ENCODE results near the gene AFG3L2. TPM values are rescaled to one million over a fixed set of nuclear protein-coding genes. Genes with fewer than 3 reads are reported as not detected.
"Not testable (repeated sequence)": the region's sequence is repeated elsewhere in the genome, so short reads cannot be mapped to it uniquely, and the experiment has no call there.

The AFG3L2 gene
- total RNA-seq, 1 donor = 52.1 TPM

DNA sequence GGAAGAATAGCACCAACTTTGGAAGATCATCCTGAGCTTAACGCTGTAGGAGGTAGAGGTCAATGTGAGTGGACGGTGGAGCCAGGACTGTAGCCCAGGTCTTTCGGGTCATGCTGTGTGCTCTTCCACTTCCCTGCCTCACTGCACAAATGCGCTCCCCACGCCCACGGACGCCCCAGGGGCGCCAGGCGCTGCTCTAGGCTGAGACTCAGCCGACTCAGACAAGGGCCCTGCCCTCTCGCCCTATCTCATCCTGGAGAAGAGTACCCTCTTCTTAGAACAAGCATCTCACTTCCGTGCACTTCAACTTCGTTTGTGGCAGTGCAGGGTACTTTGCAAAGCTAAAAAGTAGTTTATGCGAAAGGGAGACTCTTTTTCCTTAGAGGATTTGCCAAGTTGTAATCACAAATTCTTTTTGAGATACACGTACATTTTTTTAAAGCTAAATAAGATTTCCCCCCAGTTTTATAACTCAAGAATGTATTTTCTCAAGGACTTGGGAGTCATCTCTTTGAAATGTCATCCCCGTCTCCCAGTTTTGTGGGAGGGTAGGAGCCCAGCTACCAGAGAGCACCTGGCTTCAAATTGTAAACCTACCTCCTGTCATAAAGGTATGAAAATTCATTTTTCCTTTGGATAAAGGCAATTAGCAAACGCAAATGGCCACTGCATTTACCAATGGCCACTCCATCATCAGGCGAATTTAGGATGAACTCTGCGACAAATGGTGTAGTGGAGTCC is 29.5 kb upstream of the AFG3L2 start:
- Histone ChIP-seq H3K4me3 (ENCODE audit: low read length) (no peak overlapping the region), H3K4me1 (ENCODE audit: insufficient read depth, low read length) (peaks cover 17% of the 10 kb centered on the region), H3K27me3 (ENCODE audit: insufficient read depth, low read length) (peaks cover 23% of the 10 kb centered on the region), H3K9me3 (ENCODE audit: low read depth, low read length) (no peaks in the 10 kb centered on the region)

DNA sequence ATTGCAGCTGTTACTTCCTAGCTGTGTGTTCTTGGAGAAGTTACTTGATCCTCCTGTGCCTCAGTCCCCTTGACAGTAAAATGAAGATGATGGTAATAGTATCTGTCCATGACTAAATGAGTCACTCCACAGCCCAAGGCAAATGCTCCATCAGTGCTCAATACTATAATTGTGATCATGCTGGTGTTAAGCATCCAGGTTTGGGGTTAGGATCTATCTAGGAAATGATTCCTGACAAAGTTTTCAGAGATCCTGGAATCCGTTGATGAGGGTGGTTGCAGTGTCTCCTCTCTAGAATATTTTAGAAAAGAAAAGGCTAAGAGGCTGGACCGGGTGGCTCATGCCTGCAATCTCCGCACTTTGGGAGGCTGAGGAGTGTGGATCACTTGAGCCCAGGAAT is 28.0 kb upstream of the AFG3L2 start:
- H3K27me3 ChIP-seq (ENCODE audit: insufficient read depth, low read length) = peaks cover 23% of the 10 kb centered on the region
- no peak overlapping the region for H3K4me3 ChIP-seq (ENCODE audit: low read length)
- no peaks in the 10 kb centered on the region for H3K9me3 ChIP-seq (ENCODE audit: low read depth, low read length)
- H3K4me1 ChIP-seq (ENCODE audit: insufficient read depth, low read length) = peaks cover 17% of the 10 kb centered on the region

DNA sequence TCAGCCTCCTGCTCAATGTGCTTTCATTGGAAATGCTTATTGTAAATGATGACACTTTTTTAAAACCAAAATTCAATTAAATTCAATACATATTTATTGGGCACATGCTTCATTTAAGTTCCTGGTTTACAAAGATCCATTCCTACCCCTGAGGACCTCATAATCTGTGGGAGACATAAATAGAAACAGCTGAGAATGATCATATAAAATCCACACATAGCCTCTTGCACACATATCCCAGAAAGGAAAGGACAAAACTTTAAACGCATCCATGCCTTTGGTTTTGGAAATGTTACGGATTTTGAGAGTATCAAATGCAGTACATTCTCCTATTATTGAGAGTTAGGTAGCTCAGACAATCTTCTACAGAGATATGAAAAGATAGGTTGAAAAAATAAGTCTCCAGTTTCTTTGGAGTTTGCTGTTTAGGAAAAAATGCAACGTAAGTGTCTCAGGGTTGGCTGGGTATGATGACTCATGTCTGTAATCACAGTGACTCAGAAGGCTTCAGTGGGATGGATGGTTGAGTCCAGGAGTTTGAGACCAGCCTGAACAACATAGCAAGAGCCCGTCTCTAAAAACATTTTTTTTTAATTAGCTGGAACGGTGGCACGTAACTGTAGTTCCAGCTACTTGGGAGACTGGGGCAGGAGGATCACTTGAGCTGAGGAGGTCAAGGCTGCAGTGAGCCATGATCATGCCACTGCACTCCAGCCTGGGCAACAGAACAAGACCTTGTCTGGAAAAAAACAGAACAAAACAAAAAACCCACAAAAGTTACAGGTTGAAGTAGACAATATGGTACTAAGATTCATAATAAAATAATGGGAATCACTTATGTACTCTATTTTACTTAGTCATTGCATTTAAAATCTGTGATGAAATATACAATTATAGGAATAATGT is 26.8 kb upstream of the AFG3L2 start:
- peaks cover 17% of the 10 kb centered on the region for H3K4me1 ChIP-seq (ENCODE audit: insufficient read depth, low read length)
- no peak overlapping the region for H3K4me3 ChIP-seq (ENCODE audit: low read length)

DNA sequence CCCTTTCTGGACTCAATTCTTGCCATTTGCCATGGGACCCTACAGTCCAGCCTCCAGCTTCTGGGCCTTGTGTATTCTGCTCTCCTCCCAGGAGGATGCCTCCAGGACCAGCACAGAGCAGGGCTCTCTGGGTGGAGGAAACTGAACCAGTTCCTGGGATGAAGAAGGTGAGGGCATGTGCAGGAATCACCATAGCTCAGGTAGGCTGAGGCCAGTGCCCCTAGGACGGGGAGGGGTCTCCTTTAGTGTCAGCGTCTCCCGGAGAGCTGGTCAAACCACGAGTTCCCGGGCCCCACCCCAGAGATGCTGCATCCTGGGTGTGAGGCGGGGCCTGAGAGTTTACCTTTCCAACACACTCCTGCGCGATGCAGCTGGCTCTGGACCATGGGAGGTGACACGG is 24.9 kb upstream of the AFG3L2 start:
- Histone ChIP-seq H3K4me1 (ENCODE audit: insufficient read depth, low read length) (peaks cover 5% of the 10 kb centered on the region), H3K27me3 (ENCODE audit: insufficient read depth, low read length) (peaks cover 22% of the 10 kb centered on the region), H3K4me3 (ENCODE audit: low read length) (no peak overlapping the region), H3K9me3 (ENCODE audit: low read depth, low read length) (no peaks in the 10 kb centered on the region)

More for the DNA sequence above, 26.8 kb upstream of the AFG3L2 start:
- no peaks in the 10 kb centered on the region for H3K9me3 ChIP-seq (ENCODE audit: low read depth, low read length)
- peaks cover 23% of the 10 kb centered on the region for H3K27me3 ChIP-seq (ENCODE audit: insufficient read depth, low read length)

DNA sequence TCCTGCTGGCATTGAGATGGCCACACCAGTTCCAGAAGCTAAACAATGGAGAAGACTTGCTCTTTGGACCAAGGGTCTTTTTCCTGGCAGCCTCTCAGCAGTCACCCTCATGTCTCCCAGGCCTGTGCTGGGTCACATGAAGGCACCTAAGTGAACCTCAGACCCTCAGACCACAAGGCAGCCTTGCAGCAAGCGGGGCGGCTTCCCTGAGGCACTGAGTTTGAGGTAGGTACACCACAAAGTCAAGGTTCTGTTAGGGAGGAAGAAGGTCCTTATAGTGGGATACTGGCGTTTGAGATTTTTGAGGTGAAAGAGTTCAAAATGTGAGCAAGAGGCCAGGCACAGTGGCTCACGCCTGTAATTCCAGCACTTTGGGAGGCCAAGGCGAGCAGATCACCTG is 22.2 kb upstream of the AFG3L2 start:
- H3K9me3 ChIP-seq (ENCODE audit: low read depth, low read length) = no peaks in the 10 kb centered on the region
- H3K4me3 ChIP-seq (ENCODE audit: low read length) = no peak overlapping the region
- H3K27me3 ChIP-seq (ENCODE audit: insufficient read depth, low read length) = peaks cover 5% of the 10 kb centered on the region
- no peaks in the 10 kb centered on the region for H3K4me1 ChIP-seq (ENCODE audit: insufficient read depth, low read length)

DNA sequence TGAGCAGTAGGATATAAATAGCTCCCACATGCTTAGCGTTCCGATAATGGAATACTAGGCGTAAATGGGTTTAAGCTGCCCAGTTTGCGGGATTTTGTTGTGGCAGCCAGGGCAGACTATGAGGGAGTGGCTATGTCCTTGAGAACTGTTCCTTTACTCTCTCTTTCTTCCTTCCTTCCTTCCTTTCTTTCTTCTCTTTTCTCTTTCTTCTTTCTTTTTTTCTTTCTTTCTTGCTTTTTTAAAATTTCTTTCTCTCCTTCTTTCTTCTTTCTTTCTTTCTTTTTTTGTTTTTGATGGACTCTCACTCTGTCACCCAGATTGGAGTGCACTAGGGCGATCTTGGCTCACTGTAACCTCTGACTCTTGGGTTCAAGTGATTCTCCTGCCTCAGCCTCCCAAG is 21.6 kb upstream of the AFG3L2 start:
- Histone ChIP-seq H3K4me3 (ENCODE audit: low read length) (no peak overlapping the region), H3K27me3 (ENCODE audit: insufficient read depth, low read length) (peaks cover 4% of the 10 kb centered on the region), H3K4me1 (ENCODE audit: insufficient read depth, low read length) (no peaks in the 10 kb centered on the region), H3K9me3 (ENCODE audit: low read depth, low read length) (no peaks in the 10 kb centered on the region)

DNA sequence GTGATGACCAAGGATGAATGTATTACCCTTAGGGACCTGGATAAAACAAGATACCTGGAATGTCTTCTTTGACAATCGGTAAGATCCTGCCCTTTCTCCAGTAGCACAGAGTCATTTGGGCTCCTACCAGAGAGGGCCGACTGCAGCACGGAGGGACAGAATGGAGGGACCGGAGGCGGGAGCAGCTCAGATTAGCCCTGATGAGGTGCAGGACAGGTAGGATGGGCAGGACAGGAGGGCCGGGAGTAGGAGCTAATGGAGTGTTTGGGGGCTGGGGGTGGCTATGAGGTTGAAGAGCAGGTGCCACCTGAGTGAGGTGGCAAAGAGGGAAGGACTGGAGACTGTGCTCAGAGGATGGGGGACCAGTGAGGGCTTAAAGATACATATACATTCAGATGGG is 20.8 kb upstream of the AFG3L2 start:
- no peaks in the 10 kb centered on the region for H3K4me1 ChIP-seq (ENCODE audit: insufficient read depth, low read length)
- no peak overlapping the region for H3K4me3 ChIP-seq (ENCODE audit: low read length)
- no peaks in the 10 kb centered on the region for H3K27me3 ChIP-seq (ENCODE audit: insufficient read depth, low read length)
- H3K9me3 ChIP-seq (ENCODE audit: low read depth, low read length) = no peaks in the 10 kb centered on the region

DNA sequence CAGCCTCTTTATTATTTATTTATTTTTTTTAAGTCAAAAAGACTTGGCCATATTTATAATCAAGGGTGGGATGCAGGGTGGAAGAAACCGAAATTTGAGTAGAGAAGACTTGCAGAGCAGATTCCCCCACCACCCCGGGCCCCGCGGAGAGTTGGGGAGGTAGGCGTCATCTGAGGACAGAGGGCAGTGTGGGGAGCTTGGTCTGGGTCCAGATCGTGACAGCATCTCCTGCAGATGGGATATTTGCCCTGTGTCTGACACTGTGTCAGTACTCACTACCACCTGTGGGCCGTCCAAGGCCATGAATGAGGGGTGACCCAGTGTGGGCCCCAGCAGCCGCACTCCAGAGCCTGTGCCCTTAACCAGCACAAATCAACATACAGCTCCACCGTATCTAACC is 20.2 kb upstream of the AFG3L2 start:
- no peaks in the 10 kb centered on the region for H3K9me3 ChIP-seq (ENCODE audit: low read depth, low read length)
- H3K27me3 ChIP-seq (ENCODE audit: insufficient read depth, low read length) = no peaks in the 10 kb centered on the region
- no peaks in the 10 kb centered on the region for H3K4me1 ChIP-seq (ENCODE audit: insufficient read depth, low read length)
- H3K4me3 ChIP-seq (ENCODE audit: low read length) = no peak overlapping the region

DNA sequence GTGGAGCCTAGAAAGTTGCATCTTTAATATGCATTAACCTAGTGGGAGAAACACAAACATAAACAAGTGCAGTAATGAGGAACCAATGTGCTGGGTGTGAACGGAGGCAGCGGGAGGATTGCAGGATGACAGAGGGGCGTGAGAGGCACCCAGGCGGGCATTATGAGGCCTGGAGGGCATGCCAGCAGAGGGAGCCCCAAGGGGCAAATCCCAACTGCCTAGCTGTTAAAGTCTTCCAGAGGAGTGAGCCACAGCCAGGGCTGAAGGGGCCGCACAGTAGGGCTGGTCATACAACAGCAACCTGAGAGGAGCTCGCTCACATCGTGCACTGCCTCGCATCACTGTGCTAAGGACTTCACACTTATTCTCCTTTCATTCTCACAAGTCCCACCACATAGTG is 17.4 kb upstream of the AFG3L2 start:
- Histone ChIP-seq H3K27me3 (ENCODE audit: insufficient read depth, low read length) (no peaks in the 10 kb centered on the region), H3K9me3 (ENCODE audit: low read depth, low read length) (no peaks in the 10 kb centered on the region), H3K4me1 (ENCODE audit: insufficient read depth, low read length) (no peaks in the 10 kb centered on the region), H3K4me3 (ENCODE audit: low read length) (no peak overlapping the region)

DNA sequence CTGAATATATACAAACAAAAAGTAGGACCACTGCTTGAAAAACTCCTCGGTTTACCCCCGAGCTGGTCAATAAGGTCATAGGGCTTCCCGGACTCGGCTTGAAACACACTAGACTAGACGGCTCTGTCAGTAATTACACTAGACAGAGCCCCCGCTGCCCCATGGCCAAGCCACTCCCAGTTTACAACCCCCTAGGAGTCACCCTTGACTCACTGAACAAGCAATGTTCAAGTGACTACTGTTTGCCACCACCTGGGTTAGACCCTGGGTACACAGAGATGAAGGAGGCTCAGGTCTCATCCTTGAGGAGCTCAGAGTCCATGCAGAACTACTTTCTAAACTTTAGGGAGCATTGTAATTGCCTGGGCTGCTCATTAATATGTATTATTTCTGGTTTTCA is 17.0 kb upstream of the AFG3L2 start:
- Histone ChIP-seq H3K9me3 (ENCODE audit: low read depth, low read length) (no peaks in the 10 kb centered on the region), H3K4me3 (ENCODE audit: low read length) (no peak overlapping the region), H3K27me3 (ENCODE audit: insufficient read depth, low read length) (no peaks in the 10 kb centered on the region), H3K4me1 (ENCODE audit: insufficient read depth, low read length) (no peaks in the 10 kb centered on the region)

DNA sequence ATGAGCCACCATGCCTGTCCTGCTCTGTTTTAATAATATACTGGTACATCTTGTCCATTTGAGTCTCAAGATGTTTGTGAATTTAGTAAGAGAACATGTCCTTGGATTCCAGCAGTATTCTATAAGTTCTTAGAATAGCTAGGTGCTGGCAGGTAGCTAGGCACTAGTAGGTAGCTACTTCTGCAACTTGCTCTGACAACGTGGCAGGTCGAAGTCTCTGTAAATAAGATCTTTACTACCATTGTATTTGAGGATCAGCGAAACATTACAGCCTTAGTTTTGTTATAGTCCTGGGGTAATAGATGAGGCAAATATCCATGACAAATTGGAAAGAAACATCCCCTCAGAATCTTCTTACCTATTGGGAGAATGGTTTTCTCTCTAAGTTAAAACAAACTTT is 16.5 kb upstream of the AFG3L2 start:
- Histone ChIP-seq H3K27me3 (ENCODE audit: insufficient read depth, low read length) (no peaks in the 10 kb centered on the region), H3K4me1 (ENCODE audit: insufficient read depth, low read length) (no peaks in the 10 kb centered on the region), H3K9me3 (ENCODE audit: low read depth, low read length) (no peaks in the 10 kb centered on the region), H3K4me3 (ENCODE audit: low read length) (no peak overlapping the region)

DNA sequence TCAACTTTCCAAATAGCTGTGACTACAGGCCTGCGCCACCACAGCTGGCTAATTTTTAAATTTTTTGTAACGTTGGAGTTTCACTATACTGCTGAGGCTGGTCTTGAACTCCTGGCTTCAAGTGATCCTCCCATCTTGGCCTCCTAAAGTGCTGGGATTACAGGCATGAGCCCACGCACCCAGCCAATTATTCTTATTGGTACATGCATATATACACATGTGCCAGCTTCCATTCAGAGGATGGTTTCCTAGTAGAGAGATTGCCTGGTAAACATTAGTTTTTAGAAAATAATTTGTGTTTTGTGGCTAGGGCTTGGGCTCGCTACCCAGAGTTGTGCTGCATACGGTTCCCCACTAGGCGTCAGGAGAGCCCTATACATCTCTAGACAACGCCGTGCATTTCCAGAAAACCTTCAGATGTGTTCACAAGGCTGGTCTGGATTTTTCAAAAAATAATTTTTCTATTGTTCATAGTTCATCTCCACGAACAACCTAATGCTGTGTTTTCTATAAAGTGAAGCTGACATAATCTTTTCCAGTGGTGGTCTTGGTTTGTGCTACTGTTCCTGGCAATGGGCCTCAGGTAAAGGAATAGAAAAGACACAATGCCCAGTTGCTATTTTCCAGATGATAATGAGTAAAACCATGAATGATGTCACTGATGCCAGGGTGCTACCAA is 14.6 kb upstream of the AFG3L2 start:
- H3K27me3 ChIP-seq (ENCODE audit: insufficient read depth, low read length) = no peaks in the 10 kb centered on the region

DNA sequence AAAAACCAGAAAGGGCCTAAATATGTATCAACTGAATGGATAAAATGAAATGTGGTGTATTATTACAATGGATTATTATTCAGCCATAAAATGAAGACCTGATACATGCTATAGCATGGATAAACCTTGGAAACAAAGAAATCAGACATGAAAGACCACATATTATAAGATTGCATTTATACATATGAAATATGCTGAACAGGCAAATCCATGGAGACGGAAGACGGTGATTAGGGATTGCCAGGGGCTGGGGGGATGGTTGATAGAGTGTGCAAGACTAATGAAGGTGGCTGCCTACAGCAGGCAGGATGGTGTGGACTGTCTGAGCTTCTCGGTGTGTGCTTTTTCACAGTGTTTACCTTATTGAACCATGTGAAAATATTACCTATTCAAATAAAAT is 11.4 kb upstream of the AFG3L2 start:
- Histone ChIP-seq H3K4me1 (ENCODE audit: insufficient read depth, low read length) (no peaks in the 10 kb centered on the region), H3K4me3 (ENCODE audit: low read length) (no peak overlapping the region), H3K9me3 (ENCODE audit: low read depth, low read length) (no peaks in the 10 kb centered on the region), H3K27me3 (ENCODE audit: insufficient read depth, low read length) (no peaks in the 10 kb centered on the region)

More for the DNA sequence above, 14.6 kb upstream of the AFG3L2 start:
- H3K4me1 ChIP-seq (ENCODE audit: insufficient read depth, low read length) = no peaks in the 10 kb centered on the region
- no peaks in the 10 kb centered on the region for H3K9me3 ChIP-seq (ENCODE audit: low read depth, low read length)
- no peak overlapping the region for H3K4me3 ChIP-seq (ENCODE audit: low read length)

DNA sequence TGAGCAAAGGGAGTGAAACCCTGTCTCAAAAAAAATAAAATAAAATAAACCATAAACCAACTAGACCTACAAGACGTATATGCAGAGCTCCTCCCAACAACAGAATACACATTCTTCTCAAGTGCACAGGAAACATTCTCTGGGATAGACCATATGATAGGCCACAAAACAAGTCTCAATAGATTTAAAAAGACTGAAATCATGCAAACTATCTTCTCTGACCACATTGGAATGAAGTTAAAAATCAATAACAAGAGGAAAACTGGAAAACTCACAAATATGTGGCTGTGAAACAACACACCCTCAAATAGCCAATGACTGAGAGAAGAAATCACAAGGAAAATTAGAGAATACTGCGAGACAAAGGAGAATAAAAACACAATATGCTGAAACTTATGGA is 7.2 kb upstream of the AFG3L2 start:
- H3K4me3 ChIP-seq (ENCODE audit: low read length) = no peak overlapping the region

DNA sequence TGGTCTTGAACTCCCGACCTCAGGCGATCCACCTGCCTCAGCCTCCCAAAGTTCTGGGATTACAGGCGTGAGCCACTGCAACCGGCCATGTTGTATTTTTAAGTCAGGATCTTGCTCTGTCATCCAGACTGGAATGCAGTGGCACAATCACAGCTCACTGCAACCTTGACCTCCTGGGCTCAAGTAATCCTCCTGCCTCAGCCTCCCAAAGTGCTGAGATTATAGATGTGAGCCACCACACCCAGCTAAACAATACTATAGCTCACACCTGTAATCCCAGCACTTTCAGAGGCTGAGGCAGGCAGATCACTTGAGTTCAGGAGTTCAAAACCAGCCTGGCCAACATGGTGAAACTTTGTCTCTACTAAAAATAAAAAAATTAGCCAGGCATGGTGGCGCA is 6.7 kb upstream of the AFG3L2 start:
- not testable (repeated sequence) for H3K4me3 ChIP-seq (ENCODE audit: low read length); H3K9me3 ChIP-seq (ENCODE audit: low read depth, low read length); H3K4me1 ChIP-seq (ENCODE audit: insufficient read depth, low read length); H3K27me3 ChIP-seq (ENCODE audit: insufficient read depth, low read length)

More for the DNA sequence above, 7.2 kb upstream of the AFG3L2 start:
- no peaks in the 10 kb centered on the region for H3K9me3 ChIP-seq (ENCODE audit: low read depth, low read length)
- no peaks in the 10 kb centered on the region for H3K4me1 ChIP-seq (ENCODE audit: insufficient read depth, low read length)
- H3K27me3 ChIP-seq (ENCODE audit: insufficient read depth, low read length) = no peaks in the 10 kb centered on the region

All from mononuclear cell (primary cell).